ENCODE data around the gene XXYLT1. TPM values are rescaled to one million over a fixed set of nuclear protein-coding genes. Genes with fewer than 3 reads are reported as not detected.
A peak's percentile ranks its signal among the peaks of the same experiment; 100 is the strongest.

XXYLT1 gene
- total and polyA plus RNA-seq, 9 of the 15 experiments (the other 6 are each of a cell fraction or from before 2014, with no cell fraction given): 1.9 to 18.9 (median 15.0) TPM

DNA sequence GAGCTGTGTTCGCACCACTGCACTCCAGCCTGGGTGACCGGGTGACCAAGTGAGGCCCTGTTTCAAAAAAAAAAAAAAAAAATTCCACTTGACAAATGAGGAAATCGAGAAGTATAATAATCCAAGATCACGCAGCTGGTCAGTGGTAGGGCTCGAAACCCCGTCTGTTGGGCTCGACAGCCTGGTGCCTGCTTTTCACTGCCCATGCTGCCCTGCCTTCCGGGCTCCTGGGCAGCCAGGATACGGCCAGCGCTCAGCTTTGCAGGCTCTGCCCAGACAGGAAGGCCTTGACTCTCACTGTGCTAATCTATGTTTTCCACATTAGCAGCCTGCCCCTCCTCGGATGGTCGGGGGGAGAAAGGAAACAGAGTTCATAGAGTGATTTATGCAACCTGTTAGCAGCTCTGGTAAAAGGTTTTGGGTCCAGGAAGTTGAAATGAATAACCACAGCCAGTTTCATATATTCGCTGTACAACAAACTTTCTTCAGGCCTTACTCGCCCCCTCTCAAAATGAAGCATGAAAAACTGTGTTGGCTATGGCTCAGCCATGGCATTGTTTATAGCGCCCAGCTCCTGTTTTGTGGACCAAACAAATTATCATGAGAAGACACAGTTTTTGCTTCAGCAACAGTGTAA, 108.8 kb downstream of the XXYLT1 start (continued):
- TF ChIP-seq PHB (CRISPR knock-in tag; IDR thresholded peaks at IDR 0.05) (no peak), ZNF146 (CRISPR knock-in tag; IDR thresholded peaks at IDR 0.05; ENCODE audit: unreplicated experiment) (no peak), NBN (IDR thresholded peaks at IDR 0.05; ENCODE audit: low read depth) (no peak), CHAMP1 (IDR thresholded peaks at IDR 0.05) (no peak), ZNF316 (IDR thresholded peaks at IDR 0.05) (no peak), ZNF3 (CRISPR knock-in tag; IDR thresholded peaks at IDR 0.05) (no peak), RBFOX2 (IDR thresholded peaks at IDR 0.05; ENCODE audit: low read depth, low read length) (peak; percentile 62), HDAC8 (tag; IDR thresholded peaks at IDR 0.05) (peak; percentile 43; the same call in 1 of the 2 replicates), CEBPZ (IDR thresholded peaks at IDR 0.05; ENCODE audit: borderline replicate concordance, low read depth, low read length) (no peak), PPARD (CRISPR knock-in tag; IDR thresholded peaks at IDR 0.05) (no peak), POLR2AphosphoS2 (IDR thresholded peaks at IDR 0.05; ENCODE audit: low read length) (no peak), HOXB6 (CRISPR knock-in tag; IDR thresholded peaks at IDR 0.05; ENCODE audit: borderline replicate concordance) (no peak), CHCHD3 (CRISPR knock-in tag; IDR thresholded peaks at IDR 0.05) (no peak)
- TF ChIP-seq, protein P1, sequence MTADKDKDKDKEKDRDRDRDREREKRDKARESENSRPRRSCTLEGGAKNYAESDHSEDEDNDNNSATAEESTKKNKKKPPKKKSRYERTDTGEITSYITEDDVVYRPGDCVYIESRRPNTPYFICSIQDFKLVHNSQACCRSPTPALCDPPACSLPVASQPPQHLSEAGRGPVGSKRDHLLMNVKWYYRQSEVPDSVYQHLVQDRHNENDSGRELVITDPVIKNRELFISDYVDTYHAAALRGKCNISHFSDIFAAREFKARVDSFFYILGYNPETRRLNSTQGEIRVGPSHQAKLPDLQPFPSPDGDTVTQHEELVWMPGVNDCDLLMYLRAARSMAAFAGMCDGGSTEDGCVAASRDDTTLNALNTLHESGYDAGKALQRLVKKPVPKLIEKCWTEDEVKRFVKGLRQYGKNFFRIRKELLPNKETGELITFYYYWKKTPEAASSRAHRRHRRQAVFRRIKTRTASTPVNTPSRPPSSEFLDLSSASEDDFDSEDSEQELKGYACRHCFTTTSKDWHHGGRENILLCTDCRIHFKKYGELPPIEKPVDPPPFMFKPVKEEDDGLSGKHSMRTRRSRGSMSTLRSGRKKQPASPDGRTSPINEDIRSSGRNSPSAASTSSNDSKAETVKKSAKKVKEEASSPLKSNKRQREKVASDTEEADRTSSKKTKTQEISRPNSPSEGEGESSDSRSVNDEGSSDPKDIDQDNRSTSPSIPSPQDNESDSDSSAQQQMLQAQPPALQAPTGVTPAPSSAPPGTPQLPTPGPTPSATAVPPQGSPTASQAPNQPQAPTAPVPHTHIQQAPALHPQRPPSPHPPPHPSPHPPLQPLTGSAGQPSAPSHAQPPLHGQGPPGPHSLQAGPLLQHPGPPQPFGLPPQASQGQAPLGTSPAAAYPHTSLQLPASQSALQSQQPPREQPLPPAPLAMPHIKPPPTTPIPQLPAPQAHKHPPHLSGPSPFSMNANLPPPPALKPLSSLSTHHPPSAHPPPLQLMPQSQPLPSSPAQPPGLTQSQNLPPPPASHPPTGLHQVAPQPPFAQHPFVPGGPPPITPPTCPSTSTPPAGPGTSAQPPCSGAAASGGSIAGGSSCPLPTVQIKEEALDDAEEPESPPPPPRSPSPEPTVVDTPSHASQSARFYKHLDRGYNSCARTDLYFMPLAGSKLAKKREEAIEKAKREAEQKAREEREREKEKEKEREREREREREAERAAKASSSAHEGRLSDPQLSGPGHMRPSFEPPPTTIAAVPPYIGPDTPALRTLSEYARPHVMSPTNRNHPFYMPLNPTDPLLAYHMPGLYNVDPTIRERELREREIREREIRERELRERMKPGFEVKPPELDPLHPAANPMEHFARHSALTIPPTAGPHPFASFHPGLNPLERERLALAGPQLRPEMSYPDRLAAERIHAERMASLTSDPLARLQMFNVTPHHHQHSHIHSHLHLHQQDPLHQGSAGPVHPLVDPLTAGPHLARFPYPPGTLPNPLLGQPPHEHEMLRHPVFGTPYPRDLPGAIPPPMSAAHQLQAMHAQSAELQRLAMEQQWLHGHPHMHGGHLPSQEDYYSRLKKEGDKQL (CRISPR knock-in tag; IDR thresholded peaks at IDR 0.05; ENCODE audit: borderline replicate concordance): no peak
- TF ChIP-seq, protein P2, sequence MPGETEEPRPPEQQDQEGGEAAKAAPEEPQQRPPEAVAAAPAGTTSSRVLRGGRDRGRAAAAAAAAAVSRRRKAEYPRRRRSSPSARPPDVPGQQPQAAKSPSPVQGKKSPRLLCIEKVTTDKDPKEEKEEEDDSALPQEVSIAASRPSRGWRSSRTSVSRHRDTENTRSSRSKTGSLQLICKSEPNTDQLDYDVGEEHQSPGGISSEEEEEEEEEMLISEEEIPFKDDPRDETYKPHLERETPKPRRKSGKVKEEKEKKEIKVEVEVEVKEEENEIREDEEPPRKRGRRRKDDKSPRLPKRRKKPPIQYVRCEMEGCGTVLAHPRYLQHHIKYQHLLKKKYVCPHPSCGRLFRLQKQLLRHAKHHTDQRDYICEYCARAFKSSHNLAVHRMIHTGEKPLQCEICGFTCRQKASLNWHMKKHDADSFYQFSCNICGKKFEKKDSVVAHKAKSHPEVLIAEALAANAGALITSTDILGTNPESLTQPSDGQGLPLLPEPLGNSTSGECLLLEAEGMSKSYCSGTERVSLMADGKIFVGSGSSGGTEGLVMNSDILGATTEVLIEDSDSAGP (CRISPR knock-in tag; IDR thresholded peaks at IDR 0.05): no peak

Data from K562 (cell line).